Prostate gland (tissue), 2 donors: Measurements from ENCODE around the gene RTF1. TPM values are rescaled to one million over a fixed set of nuclear protein-coding genes. Genes with fewer than 3 reads are reported as not detected.
"Not testable (repeated sequence)": the region's sequence is repeated elsewhere in the genome, so short reads cannot be mapped to it uniquely, and the experiment has no call there.

Source experiments
- DNase-seq: peaks from one replicate; pipeline ENCODE4 v3.0.0-alpha.2; 2019; ENCODE audit warnings: low spot score
- H3K27ac ChIP-seq, 2 donors: fragments of 200-600 bp; sonication (generic); 2 replicates each; pipeline ENCODE4 v1.5.1; 2017 to 2019
- H3K27me3 ChIP-seq: fragments of 200-600 bp; sonication (generic); replicated peaks from 2 replicates; pipeline ENCODE4 v1.5.1; 2019; ENCODE audit not compliant: insufficient read depth
- H3K36me3 ChIP-seq, 2 donors: fragments of 200-600 bp; sonication (generic); 1 replicate in 1 of 2; 2 replicates in 1 of 2; pipeline versions ENCODE4 v1.5.1 to v1.8.1; 2017 to 2019
- H3K4me1 ChIP-seq: fragments of 200-600 bp; sonication (generic); replicated peaks from 2 replicates; pipeline ENCODE4 v1.5.1; 2019
- H3K4me3 ChIP-seq, 2 donors: fragments of 200-600 bp; sonication (generic); 2 replicates each; pipeline ENCODE4 v1.5.1; 2017 to 2019
- H3K9me3 ChIP-seq: fragments of 200-600 bp; sonication (generic); 2 replicates; pipeline ENCODE4 v1.5.1; 2017
- CTCF ChIP-seq, 4 experiments: fragments of 200-600 bp in 2 of 4; fragments of 450-650 bp in 2 of 4; sonication (generic) in 2 of 4; IDR thresholded peaks; 1 replicate in 3 of 4; 2 replicates in 1 of 4; pipeline ENCODE4 v1.5.1; 2016 to 2019; ENCODE audit warnings: antibody characterized with exemption in 4 of 4, mild to moderate bottlenecking in 2 of 4, moderate library complexity in 2 of 4
- POLR2A ChIP-seq: fragments of 450-650 bp; IDR thresholded peaks from one replicate; pipeline ENCODE4 v1.6.1; 2016; ENCODE audit warnings: antibody characterized with exemption, mild to moderate bottlenecking
- POLR2AphosphoS5 ChIP-seq: sonication (generic); formaldehyde crosslinking; IDR thresholded peaks from one replicate; pipeline ENCODE4 v1.6.1; 2017; ENCODE audit warnings: antibody characterized with exemption
- WGBS: methylation state at CpG from one replicate; pipeline ENCODE4 v1.1.5; 2018; 5-methylcytosine and 5-hydroxymethylcytosine counted together
- intact Hi-C: fragments of 100-400 bp; cut with DNase I; formaldehyde crosslinking; loops from one replicate; pipeline ENCODE4 v1.14.2; 2022
- total RNA-seq, 2 donors: library from RNA; depleted of rRNA; stranded (reverse); fragments of >200 nt; gene quantifications; one replicate each; pipeline ENCODE4 v1.1.0, GENCODE V29; 2016

The RTF1 gene
- total RNA-seq, 2 donors from 2014 or later: 23.8 to 52.4 TPM

GRCh38 chr15:41423979-41424659 lies 7.2 kb downstream of the RTF1 start:
- TF ChIP-seq CTCF (IDR thresholded peaks at IDR 0.05): no peak
- no peak for TF ChIP-seq POLR2A
- TF ChIP-seq POLR2AphosphoS5: no peak
- Histone ChIP-seq H3K27me3 (no peaks in the 10 kb centered on the region), H3K9me3 (no peaks in the 10 kb centered on the region), H3K27ac (no peak overlapping the region), H3K36me3 (no peaks in the 10 kb centered on the region), H3K4me3 (no peak overlapping the region), H3K4me1 (no peaks in the 10 kb centered on the region)
- intact Hi-C loops: no loop called here
- WGBS: 94% methylated on average over 7 of the region's 7 CpGs
- DNase-seq: no peak

- no peaks in the 10 kb centered on the region for H3K9me3 ChIP-seq
- DNase-seq: no peak
- no peaks in the 10 kb centered on the region for H3K36me3 ChIP-seq
- H3K4me1 ChIP-seq: no peaks in the 10 kb centered on the region
- 96% methylated on average over 14 of the region's 14 CpGs for WGBS
- no peaks in the 10 kb centered on the region for H3K27me3 ChIP-seq
- TF ChIP-seq POLR2A: no peak
- no peak for TF ChIP-seq POLR2AphosphoS5
- TF ChIP-seq CTCF (IDR thresholded peaks at IDR 0.05): no peak
- no peak overlapping the region for H3K4me3 ChIP-seq
- intact Hi-C loops: no loop called here
- H3K27ac ChIP-seq: no peak overlapping the region
Measured at GRCh38 chr15:41424809-41425208, 7.9 kb downstream of the RTF1 start.

- H3K36me3 ChIP-seq, DNase-seq, H3K27me3 ChIP-seq, H3K4me3 ChIP-seq, H3K9me3 ChIP-seq, intact Hi-C loops, H3K4me1 ChIP-seq, H3K27ac ChIP-seq: not testable (repeated sequence)
- WGBS: 92% methylated on average over 5 of the region's 5 CpGs
Measured at GRCh38 chr15:41425907-41426306, 9.0 kb downstream of the RTF1 start.

- Histone ChIP-seq H3K27ac (no peak overlapping the region), H3K4me1 (no peaks in the 10 kb centered on the region), H3K27me3 (no peaks in the 10 kb centered on the region), H3K36me3 (no peaks in the 10 kb centered on the region), H3K4me3 (no peak overlapping the region), H3K9me3 (no peaks in the 10 kb centered on the region)
- 89% methylated on average over 10 of the region's 10 CpGs for WGBS
- TF ChIP-seq POLR2AphosphoS5 (no peak), POLR2A (no peak), CTCF (IDR thresholded peaks at IDR 0.05) (no peak)
- DNase-seq: no peak
- intact Hi-C loops: no loop called here
Measured at GRCh38 chr15:41429003-41429890, 12.4 kb downstream of the RTF1 start.

- Histone ChIP-seq H3K36me3 (no peaks in the 10 kb centered on the region), H3K9me3 (no peaks in the 10 kb centered on the region), H3K4me3 (no peak overlapping the region), H3K27ac (no peak overlapping the region), H3K4me1 (no peaks in the 10 kb centered on the region), H3K27me3 (no peaks in the 10 kb centered on the region)
- TF ChIP-seq POLR2AphosphoS5: no peak
- TF ChIP-seq POLR2A: no peak
- no peak for TF ChIP-seq CTCF (IDR thresholded peaks at IDR 0.05)
- 73% methylated on average over 4 of the region's 4 CpGs for WGBS
- intact Hi-C loops: no loop called here
- DNase-seq: no peak
Measured at GRCh38 chr15:41435037-41435786, 18.3 kb downstream of the RTF1 start.
